ENCODE results near the gene YIF1B.
A peak's percentile ranks its signal among the peaks of the same experiment; 100 is the strongest.
"Not testable (repeated sequence)": the region's sequence is repeated elsewhere in the genome, so short reads cannot be mapped to it uniquely, and the experiment has no call there.

YIF1B gene

GRCh38 chr19:38270587-38271167 is 45.1 kb downstream of the YIF1B start:
- DNase-seq = no peak

DNA sequence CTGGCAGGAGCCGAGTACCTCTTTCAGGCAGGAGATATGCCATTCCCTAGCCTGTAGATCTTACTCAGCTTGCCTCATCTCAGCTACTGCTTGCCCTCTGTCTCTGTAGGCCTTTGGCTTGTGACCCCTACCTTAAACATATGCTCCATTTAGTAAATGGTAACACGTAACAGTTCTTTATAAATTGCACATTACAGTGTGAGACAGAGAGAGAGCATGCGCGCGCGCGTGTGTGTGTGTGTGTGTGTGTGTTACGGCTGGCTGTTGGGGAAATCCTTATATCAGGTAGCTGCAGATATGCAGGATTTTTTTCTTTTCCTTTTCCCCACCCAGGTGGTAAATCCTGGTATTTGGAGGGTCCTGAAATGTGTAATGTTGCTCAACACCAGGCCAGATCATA is 47.2 kb downstream of the YIF1B start:
- no peak for DNase-seq

DNA sequence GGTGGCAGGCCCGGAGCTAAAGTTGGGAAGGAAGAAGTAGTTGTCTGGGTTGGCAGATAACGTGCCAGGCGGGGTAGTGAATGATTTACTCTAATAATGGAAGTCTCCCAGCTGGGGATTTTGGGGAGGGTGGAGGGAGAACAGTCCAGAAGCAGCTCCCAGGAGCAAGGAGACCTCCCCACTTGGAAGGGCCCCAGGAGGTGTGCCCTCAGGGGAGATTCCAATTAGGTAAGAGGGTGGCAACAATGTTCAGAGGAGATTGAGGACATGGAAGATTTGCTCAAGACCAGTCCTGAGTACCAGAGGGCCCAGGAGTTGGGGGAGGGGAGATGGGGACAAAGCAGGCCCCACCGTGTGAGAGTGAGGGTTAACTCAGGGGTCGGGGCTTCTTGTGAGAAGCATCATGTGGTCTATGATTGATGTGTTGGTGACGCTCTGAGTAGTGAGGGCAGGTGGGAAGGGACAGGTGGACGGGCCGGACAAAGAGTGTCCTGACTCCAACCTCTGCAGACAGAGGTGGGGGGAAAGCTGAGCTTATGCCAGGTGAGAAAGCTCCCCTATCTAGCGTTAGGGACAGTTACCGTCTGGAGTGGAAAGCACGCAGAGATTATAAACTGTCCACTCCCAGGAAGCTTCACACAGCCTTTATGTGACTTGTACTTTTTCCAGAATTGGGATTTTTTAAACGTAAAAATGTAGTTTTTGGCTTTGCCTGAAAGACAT is 47.8 kb downstream of the YIF1B start:
- no peak for DNase-seq

DNA sequence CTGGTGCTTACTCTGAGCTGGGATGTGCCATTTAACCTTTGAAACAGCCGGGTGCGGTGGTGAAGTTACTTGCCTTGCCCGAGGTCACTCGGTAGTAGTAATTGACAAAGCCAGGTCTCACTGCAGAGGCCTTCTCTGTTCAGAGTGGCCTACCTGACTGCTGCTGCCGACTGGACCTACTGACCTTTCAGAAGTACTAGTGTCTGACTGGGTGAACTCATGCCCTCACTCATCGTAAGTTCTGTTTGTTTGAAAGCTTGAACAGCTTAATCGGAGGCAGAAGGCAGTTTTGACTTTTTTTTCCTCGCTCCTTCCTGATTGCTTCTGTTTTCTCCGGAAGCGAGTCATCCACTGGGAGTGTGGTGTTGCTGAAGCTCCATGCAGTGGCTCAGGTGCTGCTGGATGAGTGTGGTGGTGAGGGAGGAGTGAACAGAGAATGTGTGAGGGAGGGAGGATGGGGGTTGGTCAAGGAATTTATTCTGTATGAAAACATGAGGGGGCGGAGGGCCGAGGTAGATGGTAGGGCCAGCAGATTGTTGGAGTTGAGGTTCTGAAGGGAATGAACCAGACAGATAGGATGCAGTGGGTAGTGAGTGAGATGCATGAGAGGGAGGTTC is 48.7 kb downstream of the YIF1B start:
- no peak for DNase-seq

- DNase-seq = no peak
These were observed 49.8 kb downstream of the YIF1B start for GRCh38 chr19:38265921-38266429.

GRCh38 chr19:38265213-38265861 is 50.4 kb downstream of the YIF1B start:
- no peak for DNase-seq

- DNase-seq = no peak
These were observed 51.1 kb downstream of the YIF1B start, which contains the start of gene SPINT2 for GRCh38 chr19:38264486-38265212. Gene SPINT2 (plus strand): TSS chr19:38264573. CDS start chr19:38264893, 320 bp downstream.

GRCh38 chr19:38263689-38264485 is 51.9 kb downstream of the YIF1B start:
- peak; percentile 76 for DNase-seq

GRCh38 chr19:38262585-38263268 is 53.0 kb downstream of the YIF1B start:
- no peak for DNase-seq

DNA sequence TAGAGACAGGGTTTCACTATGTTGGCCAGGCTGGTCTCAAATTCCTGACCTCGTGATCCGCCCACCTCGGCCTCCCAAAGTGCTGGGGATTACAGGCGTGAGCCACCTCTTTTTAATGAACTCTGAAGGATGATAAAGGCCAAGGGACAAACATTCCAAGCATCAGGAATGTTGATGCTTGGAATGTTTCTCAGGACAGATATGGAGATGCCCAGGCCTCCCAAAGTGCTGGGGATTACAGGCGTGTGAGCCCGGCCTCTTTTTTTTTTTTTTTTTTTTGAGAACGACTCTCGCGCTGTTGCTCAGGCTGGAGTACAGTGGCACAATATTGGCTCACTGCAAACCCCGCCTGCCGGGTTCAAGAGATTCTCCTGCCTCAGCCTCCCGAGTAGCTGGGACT is 53.8 kb downstream of the YIF1B start:
- DNase-seq = not testable (repeated sequence)

DNA sequence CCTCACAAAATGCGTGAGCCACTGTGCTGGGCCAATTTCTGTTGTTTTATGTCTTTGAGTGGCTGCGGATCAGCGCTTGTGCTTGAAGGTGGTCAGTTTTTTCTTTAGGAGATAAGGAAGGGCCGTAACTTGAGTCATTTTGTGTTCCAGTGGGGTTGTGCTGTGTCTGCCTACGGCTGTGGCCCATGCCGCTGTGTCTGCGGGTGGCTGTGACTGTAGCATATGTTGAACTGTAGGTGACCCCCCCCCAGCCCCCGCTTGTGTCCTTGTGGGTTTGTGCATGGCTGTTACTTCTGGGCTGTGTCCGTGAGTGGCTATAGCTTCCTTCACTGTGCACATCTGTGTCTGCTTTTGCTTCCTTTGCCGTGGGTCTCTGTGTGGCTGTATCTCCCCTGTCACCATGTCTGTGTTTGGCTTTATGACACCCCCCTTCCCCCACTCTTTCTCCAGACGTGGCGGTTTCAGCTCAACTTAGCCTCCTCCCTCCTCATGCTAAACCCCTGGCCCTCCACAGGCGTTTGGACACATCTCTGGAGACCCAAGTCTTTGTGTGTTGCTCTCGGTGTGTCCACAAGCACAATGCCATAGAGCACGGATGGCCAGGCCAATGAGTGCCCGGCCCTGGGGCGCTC is 60.2 kb downstream of the YIF1B start:
- DNase-seq = no peak

DNA sequence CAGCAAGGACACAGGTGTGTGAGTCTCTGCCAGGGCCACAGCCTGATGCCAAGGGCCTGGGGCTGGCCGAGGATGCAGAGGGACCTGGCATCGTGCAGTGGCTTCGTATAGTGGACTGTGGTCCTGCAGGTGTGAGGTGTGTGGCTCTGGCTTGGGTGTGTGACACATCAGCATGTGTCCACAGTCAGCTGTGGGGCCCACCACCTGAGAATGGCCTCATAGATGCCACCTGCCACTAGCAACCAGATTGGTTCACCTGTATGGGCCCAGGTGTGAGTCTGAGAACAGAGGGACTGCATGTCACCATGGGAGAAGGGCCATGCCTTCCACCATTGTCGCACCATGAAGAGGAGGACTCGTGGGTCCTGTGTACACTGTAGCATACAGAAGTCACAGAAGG is 62.0 kb downstream of the YIF1B start:
- no peak for DNase-seq
